GM10248 (cell line): ENCODE data around the gene CNTNAP2.

Experiments used
- CTCF ChIA-PET: fragments of 300-600 bp; sonication (Branson Sonifier 250); formaldehyde crosslinking; extraction: SDS; loops from one replicate; lab custom pipeline; 2021; ENCODE audit warnings: antibody characterized with exemption; lab: Yijun Ruan, JAX
- POLR2A ChIA-PET: fragments of 350-650 bp; sonication (Branson Sonifier 250); formaldehyde crosslinking; extraction: SDS; loops from one replicate; lab custom pipeline; 2020; ENCODE audit warnings: antibody characterized with exemption; lab: Yijun Ruan, JAX
- DNase-seq: peaks from one replicate; pipeline ENCODE4 v3.0.0; 2012; ENCODE audit errors: extremely low spot score
- TF ChIP-seq, protein P1 (sequence below): IDR thresholded peaks from 2 replicates; pipeline ENCODE4 v1.5.1; 2012; ENCODE audit warnings: mild to moderate bottlenecking, low read depth; ENCODE audit errors: extremely low read depth, missing control alignments, control extremely low read depth

CNTNAP2 gene

GRCh38 chr7:147984265-147984664 is 1867.7 kb downstream of the CNTNAP2 start:
- no peak for DNase-seq
- TF ChIP-seq, protein P1, sequence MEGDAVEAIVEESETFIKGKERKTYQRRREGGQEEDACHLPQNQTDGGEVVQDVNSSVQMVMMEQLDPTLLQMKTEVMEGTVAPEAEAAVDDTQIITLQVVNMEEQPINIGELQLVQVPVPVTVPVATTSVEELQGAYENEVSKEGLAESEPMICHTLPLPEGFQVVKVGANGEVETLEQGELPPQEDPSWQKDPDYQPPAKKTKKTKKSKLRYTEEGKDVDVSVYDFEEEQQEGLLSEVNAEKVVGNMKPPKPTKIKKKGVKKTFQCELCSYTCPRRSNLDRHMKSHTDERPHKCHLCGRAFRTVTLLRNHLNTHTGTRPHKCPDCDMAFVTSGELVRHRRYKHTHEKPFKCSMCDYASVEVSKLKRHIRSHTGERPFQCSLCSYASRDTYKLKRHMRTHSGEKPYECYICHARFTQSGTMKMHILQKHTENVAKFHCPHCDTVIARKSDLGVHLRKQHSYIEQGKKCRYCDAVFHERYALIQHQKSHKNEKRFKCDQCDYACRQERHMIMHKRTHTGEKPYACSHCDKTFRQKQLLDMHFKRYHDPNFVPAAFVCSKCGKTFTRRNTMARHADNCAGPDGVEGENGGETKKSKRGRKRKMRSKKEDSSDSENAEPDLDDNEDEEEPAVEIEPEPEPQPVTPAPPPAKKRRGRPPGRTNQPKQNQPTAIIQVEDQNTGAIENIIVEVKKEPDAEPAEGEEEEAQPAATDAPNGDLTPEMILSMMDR, result no peak
- ChIA-PET POLR2A (no interaction called here), CTCF (no interaction called here)

DNA sequence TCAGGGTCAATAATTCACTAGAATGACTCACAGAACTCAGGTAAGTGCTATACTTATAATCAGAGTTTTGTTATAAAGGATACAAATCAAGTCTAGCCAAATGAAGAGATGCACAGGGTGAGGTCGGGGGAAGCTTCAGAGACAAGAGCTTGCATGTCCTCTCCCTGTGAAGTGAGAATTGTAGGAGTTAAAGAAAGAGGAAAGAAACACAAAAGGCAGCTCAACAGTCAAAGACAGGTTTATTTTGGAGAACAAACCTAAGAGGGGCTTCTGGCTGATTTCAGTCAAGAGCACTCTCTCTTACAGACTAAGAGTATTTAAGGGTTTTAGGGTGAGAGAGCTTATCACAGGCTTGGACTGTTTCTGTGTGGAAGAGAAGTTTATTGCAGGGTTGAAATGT is 1873.5 kb downstream of the CNTNAP2 start:
- DNase-seq, result no peak
- TF ChIP-seq, protein P1, result no peak
- ChIA-PET CTCF (interaction anchor here (1.5 kb wide), 1 partner anchor 12 kb away, joined by 5 read pairs; no protein-coding TSS in a partner anchor), POLR2A (no interaction called here)

DNA sequence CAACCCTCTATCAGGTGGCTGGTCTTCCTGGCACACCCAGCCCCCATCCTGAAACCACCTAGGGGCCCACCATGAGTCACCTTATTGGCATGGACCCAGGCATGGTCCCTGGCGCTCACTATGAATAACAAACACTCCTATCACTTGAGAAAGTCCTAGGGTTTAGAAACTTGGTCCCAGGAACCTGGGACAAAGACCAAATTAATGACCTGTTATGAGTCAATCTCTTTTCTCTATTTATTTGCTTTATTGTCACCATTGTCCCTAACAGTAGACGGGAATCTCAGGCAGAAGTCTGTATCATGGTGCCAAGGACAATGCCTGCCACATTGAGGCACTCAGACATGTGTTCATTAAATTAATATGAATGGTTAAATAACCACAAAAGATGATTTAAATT is 1874.3 kb downstream of the CNTNAP2 start:
- DNase-seq, result no peak
- POLR2A ChIA-PET, result no interaction called here
- TF ChIP-seq, protein P1, result no peak
- CTCF ChIA-PET, result no interaction called here

- POLR2A ChIA-PET, result no interaction called here
These were observed 1876.1 kb downstream of the CNTNAP2 start for GRCh38 chr7:147992698-147993097.

DNA sequence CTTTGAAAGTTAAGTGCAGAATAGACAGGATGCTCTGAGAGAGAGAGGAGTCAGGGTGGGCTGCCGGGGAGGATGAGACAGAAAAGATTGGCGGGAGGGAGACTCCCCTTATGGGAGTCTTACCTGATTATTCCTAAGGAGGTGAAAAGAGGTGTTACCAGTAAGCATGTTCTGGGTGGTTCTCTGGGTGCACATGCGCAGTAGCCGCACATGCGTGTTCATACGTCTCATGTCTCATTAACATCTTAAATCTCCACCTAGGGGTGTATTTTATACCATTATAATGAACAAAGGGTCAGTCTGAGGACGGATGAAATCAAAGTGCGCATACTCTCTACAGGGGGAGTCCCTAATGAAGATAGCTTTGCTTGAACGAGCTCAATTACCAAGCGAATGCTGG is 1881.0 kb downstream of the CNTNAP2 start:
- no peak for DNase-seq
- ChIA-PET CTCF (interaction anchor here (1.2 kb wide), 1 partner anchor 25 kb away, joined by 3 read pairs; no protein-coding TSS in a partner anchor), POLR2A (interaction anchor here (0.5 kb wide), 1 partner anchor 1143 kb away, joined by 13 read pairs; no protein-coding TSS in a partner anchor)
- TF ChIP-seq, protein P1, result no peak

More at GRCh38 chr7:147992698-147993097, 1876.1 kb downstream of the CNTNAP2 start:
- TF ChIP-seq, protein P1, result no peak
- DNase-seq, result no peak
- CTCF ChIA-PET, result no interaction called here

DNA sequence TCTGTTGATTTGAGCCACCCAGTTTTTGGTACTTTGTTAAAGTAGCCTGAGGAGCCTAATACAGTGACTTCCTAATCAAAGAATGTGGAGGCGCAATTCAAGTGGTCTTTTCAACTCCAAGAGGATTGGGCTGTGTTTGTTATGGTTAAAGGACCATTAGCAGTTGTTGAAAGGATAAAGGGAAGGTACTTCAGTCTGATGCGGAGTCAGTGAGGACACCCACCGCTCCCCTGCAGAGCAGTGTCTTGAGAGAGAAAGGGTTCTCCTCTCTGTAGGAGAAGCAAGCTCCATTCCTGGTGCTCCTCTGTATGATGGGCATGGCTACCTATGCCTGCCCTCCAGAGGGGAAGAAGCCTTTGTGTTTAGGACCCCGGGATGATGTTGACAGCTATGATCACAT is 1883.4 kb downstream of the CNTNAP2 start:
- POLR2A ChIA-PET, result no interaction called here
- TF ChIP-seq, protein P1, result no peak
- CTCF ChIA-PET, result no interaction called here
- DNase-seq, result no peak
